Keratinocyte (primary cell): ENCODE data around the gene RBMS3. TPM values are rescaled to one million over a fixed set of nuclear protein-coding genes. Genes with fewer than 3 reads are reported as not detected.

Experiments
- DNase-seq: peaks from one replicate; pipeline ENCODE4 v3.0.0-alpha.2; 2011; ENCODE audit warnings: low read depth, missing footprints, low spot score
- FAIRE-seq: peaks from 2 replicates; lab custom pipeline; 2011; peaks lifted over from hg19 to GRCh38; lab: Jason Lieb, UNC
- H2AFZ ChIP-seq: 2 replicates; pipeline ENCODE4 v1.6.0; 2012; ENCODE audit warnings: low read length, control low read depth, inconsistent platforms; ENCODE audit not compliant: control insufficient read depth
- H3K27ac ChIP-seq: 2 replicates; pipeline ENCODE4 v1.5.1; 2011; ENCODE audit warnings: low read length; ENCODE audit not compliant: control insufficient read depth, insufficient read depth
- H3K27me3 ChIP-seq: 3 replicates; pipeline ENCODE4 v1.6.0; 2011; ENCODE audit warnings: low read length; ENCODE audit not compliant: control insufficient read depth, insufficient read depth; ENCODE audit errors: extremely low read depth
- H3K36me3 ChIP-seq, 2 experiments: 2 replicates in 1 of 2; 3 replicates in 1 of 2; pipeline ENCODE4 v1.5.1; 2011; ENCODE audit warnings: low read length in 2 of 2, mild to moderate bottlenecking in 1 of 2; ENCODE audit not compliant: control insufficient read depth in 2 of 2, insufficient read depth in 2 of 2; ENCODE audit errors: extremely low read depth in 1 of 2
- H3K4me1 ChIP-seq: 3 replicates; pipeline ENCODE4 v1.5.1; 2011; ENCODE audit warnings: low read length; ENCODE audit not compliant: control insufficient read depth, insufficient read depth; ENCODE audit errors: extremely low read depth
- H3K4me2 ChIP-seq: 3 replicates; pipeline ENCODE4 v1.6.0; 2011; ENCODE audit warnings: low read depth, low read length; ENCODE audit not compliant: control insufficient read depth, insufficient read depth; ENCODE audit errors: extremely low read depth
- H3K4me3 ChIP-seq, 3 experiments: fragments of 200-600 bp in 1 of 3; sonication (generic) in 1 of 3; 2 replicates in 2 of 3; 3 replicates in 1 of 3; pipeline ENCODE4 v1.5.1; 2011 to 2016; ENCODE audit warnings: low read length in 3 of 3, mild to moderate bottlenecking in 3 of 3, control low read depth in 2 of 3, inconsistent platforms in 1 of 3, low read depth in 1 of 3, mixed read lengths in 1 of 3, mixed run types in 1 of 3, moderate library complexity in 1 of 3; ENCODE audit not compliant: control insufficient read depth in 2 of 3, insufficient read depth in 2 of 3; ENCODE audit errors: extremely low read depth in 1 of 3
- H3K79me2 ChIP-seq: 2 replicates; pipeline ENCODE4 v1.6.0; 2012; ENCODE audit warnings: low read length; ENCODE audit not compliant: control insufficient read depth, insufficient read depth
- H3K9ac ChIP-seq: 3 replicates; pipeline ENCODE4 v1.6.0; 2011; ENCODE audit warnings: low read length; ENCODE audit not compliant: control insufficient read depth, insufficient read depth; ENCODE audit errors: extremely low read depth
- H3K9me1 ChIP-seq: 3 replicates; pipeline ENCODE4 v1.6.0; 2011; ENCODE audit warnings: low read length; ENCODE audit not compliant: control insufficient read depth, insufficient read depth; ENCODE audit errors: extremely low read depth
- H3K9me3 ChIP-seq: 2 replicates; pipeline ENCODE4 v1.5.1; 2012; ENCODE audit warnings: low read depth, low read length; ENCODE audit not compliant: control insufficient read depth
- H4K20me1 ChIP-seq: 3 replicates; pipeline ENCODE4 v1.6.0; 2011; ENCODE audit warnings: low read length; ENCODE audit not compliant: control insufficient read depth, insufficient read depth; ENCODE audit errors: extremely low read depth
- CTCF ChIP-seq, 3 experiments: IDR thresholded peaks in 1 of 3; conservative IDR thresholded peaks in 1 of 3; optimal IDR thresholded peaks in 1 of 3; 2 replicates in 2 of 3; 3 replicates in 1 of 3; pipeline versions ENCODE3 to v1.5.1; 2011; ENCODE audit warnings: low read length in 3 of 3, mild to moderate bottlenecking in 3 of 3, moderate library complexity in 2 of 3, control low read depth in 1 of 3, inconsistent platforms in 1 of 3; ENCODE audit not compliant: insufficient read depth in 2 of 3; ENCODE audit errors: extremely low read depth in 1 of 3
- EZH2 ChIP-seq: IDR thresholded peaks from one replicate; pipeline ENCODE4 v1.6.1; 2012; ENCODE audit warnings: inconsistent platforms, mild to moderate bottlenecking, low read length, moderate library complexity
- dilution Hi-C: fragments of 300-500 bp; cut with MboI; formaldehyde crosslinking; loops from one replicate; pipeline ENCODE4 v1.7.0; 2020; ENCODE audit warnings: low sequenced_read_pairs; ENCODE audit not compliant: extremely low pct_ligation_motif_present
- polyA plus RNA-seq, 5 experiments: library from polyadenylated mRNA; depleted of rRNA in 3 of 5; stranded (reverse) in 3 of 5; stranded (forward) in 1 of 5; unstranded in 1 of 5; fragments of >200 nt; gene quantifications; 1 replicate in 1 of 5; 2 replicates in 3 of 5; 3 replicates in 1 of 5; pipeline versions ENCODE4 v1.2.1 to v1.2.3, GENCODE V29; 2011 to 2012; ENCODE audit warnings: missing spikeins in 2 of 5, low read depth in 1 of 5, low replicate concordance in 1 of 5

The RBMS3 gene
- polyA plus RNA-seq, 1 donor (not counting 4 experiments of a cell fraction or from before 2014, with no cell fraction given): 2.3 TPM

DNA sequence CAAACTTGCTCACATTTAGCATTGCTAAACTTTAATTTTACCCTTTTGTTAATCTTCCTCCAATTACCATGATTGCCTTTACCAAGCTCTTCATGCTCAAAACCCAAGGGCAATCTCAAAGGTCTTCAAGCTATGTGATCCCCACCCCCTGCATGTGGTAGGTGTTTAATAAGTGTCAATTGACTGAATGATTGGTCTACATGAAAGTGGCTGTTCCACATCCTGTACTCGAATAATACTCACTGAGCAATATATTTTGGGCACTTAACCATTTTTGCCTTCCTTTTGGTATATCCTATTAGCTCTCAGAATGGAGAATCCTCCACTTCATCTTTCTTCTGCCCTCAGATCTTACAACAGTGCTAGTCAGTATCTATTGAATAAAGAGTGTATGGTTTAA is 17.1 kb downstream of the RBMS3 start:
- Histone ChIP-seq H3K9ac (no peak overlapping the region), H3K79me2 (no peaks in the 10 kb centered on the region), H2AFZ (no peak overlapping the region), H3K9me3 (no peaks in the 10 kb centered on the region), H3K4me3 (no peak overlapping the region), H3K36me3 (no peaks in the 10 kb centered on the region), H3K27ac (no peak overlapping the region), H3K4me2 (no peak overlapping the region), H3K27me3 (no peaks in the 10 kb centered on the region), H4K20me1 (no peaks in the 10 kb centered on the region), H3K9me1 (no peaks in the 10 kb centered on the region), H3K4me1 (no peaks in the 10 kb centered on the region)
- TF ChIP-seq EZH2 (no peak), CTCF (optimal IDR thresholded peaks at IDR 0.05 in 1 of 3, IDR thresholded peaks at IDR 0.05 in 1 of 3, conservative IDR thresholded peaks at IDR 0.05 in 1 of 3; ENCODE audit: extremely low read depth in 1 of 3, insufficient read depth in 2 of 3, low read length in 3 of 3) (no peak)
- DNase-seq: no peak
- no peak for FAIRE-seq
- dilution Hi-C loops: no loop called here

DNA sequence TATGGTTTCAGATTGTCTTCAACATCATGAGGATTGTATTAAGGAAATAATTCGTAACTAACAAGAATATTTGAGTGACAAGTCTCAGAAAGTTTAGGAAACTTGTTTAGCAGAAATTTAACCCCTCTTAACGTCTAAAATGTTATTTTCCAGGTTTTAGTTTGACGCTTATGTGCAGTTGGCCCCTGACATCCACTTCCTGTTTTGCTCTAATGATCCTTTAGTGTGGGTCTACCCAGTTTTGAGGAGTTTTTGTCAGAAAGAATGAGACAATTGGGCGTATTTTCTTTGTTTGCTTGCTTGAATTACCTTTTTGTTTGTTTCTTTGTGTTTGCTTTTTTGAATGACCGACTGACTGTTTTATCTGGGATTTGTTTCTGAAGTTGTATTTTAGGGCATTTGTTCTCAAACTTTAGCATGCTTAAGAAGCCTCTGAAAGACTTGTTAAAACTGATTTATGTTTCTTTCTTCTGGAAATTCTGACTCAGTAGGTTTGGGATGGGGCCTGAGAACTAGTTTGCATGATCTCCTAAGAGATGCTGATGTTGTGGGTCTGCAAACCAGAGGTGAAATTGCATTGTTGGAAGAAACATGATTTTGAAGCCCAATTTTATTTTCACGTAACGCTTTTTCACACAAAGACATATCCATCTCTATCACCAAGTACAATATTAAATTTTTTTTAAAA is 20.6 kb downstream of the RBMS3 start:
- H3K79me2 ChIP-seq: no peaks in the 10 kb centered on the region
- H3K27ac ChIP-seq: no peak overlapping the region
- no peak overlapping the region for H3K9ac ChIP-seq
- DNase-seq (no peak), FAIRE-seq (no peak)
- H3K36me3 ChIP-seq: no peaks in the 10 kb centered on the region
- H4K20me1 ChIP-seq: no peaks in the 10 kb centered on the region
- dilution Hi-C loops: no loop called here
- no peaks in the 10 kb centered on the region for H3K4me1 ChIP-seq
- H3K4me2 ChIP-seq: no peak overlapping the region
- H3K4me3 ChIP-seq: no peak overlapping the region
- no peaks in the 10 kb centered on the region for H3K9me1 ChIP-seq
- H2AFZ ChIP-seq: no peak overlapping the region
- H3K27me3 ChIP-seq: no peaks in the 10 kb centered on the region
- no peaks in the 10 kb centered on the region for H3K9me3 ChIP-seq
- no peak for TF ChIP-seq CTCF (optimal IDR thresholded peaks at IDR 0.05 in 1 of 3, IDR thresholded peaks at IDR 0.05 in 1 of 3, conservative IDR thresholded peaks at IDR 0.05 in 1 of 3; ENCODE audit: extremely low read depth in 1 of 3, insufficient read depth in 2 of 3, low read length in 3 of 3)
- no peak for TF ChIP-seq EZH2
